GM23338 (cell line): Measurements from ENCODE around the gene MYDGF. TPM values are rescaled to one million over a fixed set of nuclear protein-coding genes. Genes with fewer than 3 reads are reported as not detected.
A peak's percentile ranks its signal among the peaks of the same experiment; 100 is the strongest.

Experiments used
- ATAC-seq: fragments of 200-7000 bp; cut with Tn5 transposase; 3 replicates; pipeline ENCODE4 v1.9.1; 2020
- DNase-seq: peaks from one replicate; pipeline ENCODE4 v3.0.0-alpha.2; 2015; ENCODE audit warnings: low spot score
- H2AFZ ChIP-seq: fragments of 200-600 bp; sonication (generic); 2 replicates; pipeline ENCODE4 v1.8.0; 2016; ENCODE audit warnings: antibody characterized with exemption, mild to moderate bottlenecking, moderate library complexity
- H3F3A ChIP-seq: fragments of 200-600 bp; sonication (generic); replicated peaks from 2 replicates; pipeline ENCODE4 v1.8.0; 2017; ENCODE audit warnings: antibody characterized with exemption, mixed run types, low read depth
- H3K27ac ChIP-seq: fragments of 200-600 bp; sonication (generic); 2 replicates; pipeline ENCODE4 v1.6.1; 2016; ENCODE audit warnings: low read depth
- H3K27me3 ChIP-seq: fragments of 200-600 bp; sonication (generic); 2 replicates; pipeline ENCODE4 v1.8.0; 2016; ENCODE audit warnings: mild to moderate bottlenecking, mixed run types, moderate library complexity; ENCODE audit not compliant: insufficient read depth
- H3K36me3 ChIP-seq: fragments of 200-600 bp; sonication (generic); 2 replicates; pipeline ENCODE4 v1.8.0; 2016; ENCODE audit warnings: mild to moderate bottlenecking; ENCODE audit not compliant: insufficient read depth
- H3K4me1 ChIP-seq: fragments of 200-600 bp; sonication (generic); 2 replicates; pipeline ENCODE4 v1.8.0; 2016; ENCODE audit warnings: mild to moderate bottlenecking, moderate library complexity; ENCODE audit not compliant: insufficient read depth
- H3K4me2 ChIP-seq: fragments of 200-600 bp; sonication (generic); 2 replicates; pipeline ENCODE4 v1.7.1; 2017; ENCODE audit warnings: mixed run types
- H3K4me3 ChIP-seq: fragments of 200-600 bp; sonication (generic); 2 replicates; pipeline ENCODE4 v1.6.1; 2016; ENCODE audit warnings: mixed run types
- H3K79me2 ChIP-seq: fragments of 200-600 bp; sonication (generic); replicated peaks from 2 replicates; pipeline ENCODE4 v1.8.0; 2017; ENCODE audit warnings: mild to moderate bottlenecking; ENCODE audit not compliant: insufficient read depth
- H3K9me2 ChIP-seq: fragments of 200-600 bp; sonication (generic); 2 replicates; pipeline ENCODE4 v1.8.0; 2017; ENCODE audit not compliant: insufficient read depth
- H4K20me1 ChIP-seq: fragments of 200-600 bp; sonication (generic); replicated peaks from 2 replicates; pipeline ENCODE4 v1.8.0; 2017; ENCODE audit warnings: mild to moderate bottlenecking; ENCODE audit not compliant: insufficient read depth
- H3K27ac Mint-ChIP-seq: 2 replicates; pipeline ENCODE4 v1.8.0; 2020; ENCODE audit warnings: inconsistent platforms, mild to moderate bottlenecking, moderate library complexity, mixed read lengths
- H3K27me3 Mint-ChIP-seq: 3 replicates; pipeline ENCODE4 v1.8.0; 2022; ENCODE audit warnings: low read depth, mild to moderate bottlenecking, moderate library complexity, mixed read lengths, inconsistent platforms; ENCODE audit not compliant: insufficient read depth, poor library complexity
- H3K36me3 Mint-ChIP-seq: 3 replicates; pipeline ENCODE4 v1.8.0; 2021; ENCODE audit warnings: low read depth, mild to moderate bottlenecking, inconsistent platforms, moderate library complexity, mixed read lengths
- H3K4me1 Mint-ChIP-seq: 3 replicates; pipeline ENCODE4 v1.8.0; 2020; ENCODE audit warnings: mild to moderate bottlenecking, inconsistent platforms, mixed read lengths
- H3K4me3 Mint-ChIP-seq: 3 replicates; pipeline ENCODE4 v1.8.0; 2021; ENCODE audit warnings: moderate library complexity, mild to moderate bottlenecking, inconsistent platforms, mixed read lengths
- H3K9me3 Mint-ChIP-seq: 3 replicates; pipeline ENCODE4 v1.8.0; 2020; ENCODE audit warnings: moderate library complexity, mild to moderate bottlenecking, inconsistent platforms, mixed read lengths
- EZH2 ChIP-seq: fragments of 200-600 bp; sonication (generic); IDR thresholded peaks from one replicate; pipeline ENCODE4 v1.8.0; 2017; ENCODE audit warnings: antibody characterized with exemption, mild to moderate bottlenecking, low read depth; ENCODE audit not compliant: unreplicated experiment
- polyA plus RNA-seq: library from polyadenylated mRNA; unstranded; fragments of >200 nt; fragmentation: Nextera tagmentation; extraction: Ambion mirVana; gene quantifications from 2 replicates; pipeline ENCODE4 v1.2.1, GENCODE V29; 2016
- total RNA-seq: library from RNA; depleted of rRNA; stranded (reverse); fragments of >200 nt; shearing (Covaris generic); gene quantifications from 2 replicates; pipeline ENCODE4 v1.2.3, GENCODE V29; 2014; rRNA removed
- TF ChIP-seq, protein P1 (sequence below), 2 experiments: fragments of 200-600 bp in 1 of 2; sonication (generic) in 1 of 2; conservative IDR thresholded peaks; 2 replicates each; pipeline versions ENCODE4 v1.5.1 to v1.6.1; 2016 to 2017; ENCODE audit warnings: antibody characterized with exemption in 2 of 2, low read depth in 2 of 2, mild to moderate bottlenecking in 2 of 2, moderate library complexity in 1 of 2

The MYDGF gene
- total and polyA plus RNA-seq, 2 experiments from 2014 or later: 42.3 to 99.5 TPM

DNA sequence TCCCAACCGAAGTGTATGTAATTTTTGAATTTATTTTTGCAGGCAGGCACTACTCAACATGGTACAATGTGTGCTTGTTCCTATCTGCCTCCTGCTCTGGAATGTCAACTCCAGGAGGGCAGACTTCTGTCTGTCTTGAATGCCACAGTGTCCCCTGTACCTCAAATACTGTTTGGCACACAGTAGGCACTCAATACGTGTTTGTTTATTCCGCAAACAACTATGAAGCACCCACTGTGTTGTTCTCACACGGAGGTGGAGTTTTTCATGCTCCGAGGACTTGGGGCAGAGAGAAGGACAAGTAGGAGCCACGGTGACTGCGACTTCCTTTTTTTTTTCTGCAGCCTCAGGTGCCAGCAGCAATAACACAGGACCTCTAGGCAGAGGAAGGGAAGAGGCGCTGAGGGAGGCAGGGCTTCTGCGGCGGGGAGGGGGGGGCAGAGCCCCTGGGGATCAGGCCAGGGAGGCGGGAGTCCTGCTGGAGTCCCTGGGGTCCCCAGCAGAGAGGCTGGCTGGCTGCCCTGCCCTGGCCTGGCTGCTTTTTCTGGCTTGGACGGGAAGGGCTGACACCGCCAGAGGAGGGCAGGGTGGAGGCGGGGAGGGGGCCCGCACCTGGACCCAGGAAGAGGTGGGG lies 60.1 kb downstream of the MYDGF start:
- peak overlapping the region; percentile 63; the same call in 1 of the 2 replicates for H2AFZ ChIP-seq
- DNase-seq (peak; percentile 64), ATAC-seq (peak; percentile 64)
- H3K4me1 ChIP-seq: peaks cover 8% of the 10 kb centered on the region; the same call in 1 of the 2 replicates
- H3K79me2 ChIP-seq: no peaks in the 10 kb centered on the region
- peaks cover 16% of the 10 kb centered on the region for H3K27me3 Mint-ChIP-seq
- peak overlapping the region; percentile 22; the same call in 1 of the 2 replicates for H3K4me3 ChIP-seq
- peaks cover 9% of the 10 kb centered on the region for H3K27me3 ChIP-seq
- H3K4me1 Mint-ChIP-seq: peaks cover 15% of the 10 kb centered on the region
- no peaks in the 10 kb centered on the region for H4K20me1 ChIP-seq
- H3K36me3 ChIP-seq: no peaks in the 10 kb centered on the region
- no peak overlapping the region; the same call in 2 of the 3 replicates for H3K4me3 Mint-ChIP-seq
- no peaks in the 10 kb centered on the region for H3K36me3 Mint-ChIP-seq
- no peaks in the 10 kb centered on the region; the same call in 2 of the 3 replicates for H3K9me3 Mint-ChIP-seq
- TF ChIP-seq, protein P1, sequence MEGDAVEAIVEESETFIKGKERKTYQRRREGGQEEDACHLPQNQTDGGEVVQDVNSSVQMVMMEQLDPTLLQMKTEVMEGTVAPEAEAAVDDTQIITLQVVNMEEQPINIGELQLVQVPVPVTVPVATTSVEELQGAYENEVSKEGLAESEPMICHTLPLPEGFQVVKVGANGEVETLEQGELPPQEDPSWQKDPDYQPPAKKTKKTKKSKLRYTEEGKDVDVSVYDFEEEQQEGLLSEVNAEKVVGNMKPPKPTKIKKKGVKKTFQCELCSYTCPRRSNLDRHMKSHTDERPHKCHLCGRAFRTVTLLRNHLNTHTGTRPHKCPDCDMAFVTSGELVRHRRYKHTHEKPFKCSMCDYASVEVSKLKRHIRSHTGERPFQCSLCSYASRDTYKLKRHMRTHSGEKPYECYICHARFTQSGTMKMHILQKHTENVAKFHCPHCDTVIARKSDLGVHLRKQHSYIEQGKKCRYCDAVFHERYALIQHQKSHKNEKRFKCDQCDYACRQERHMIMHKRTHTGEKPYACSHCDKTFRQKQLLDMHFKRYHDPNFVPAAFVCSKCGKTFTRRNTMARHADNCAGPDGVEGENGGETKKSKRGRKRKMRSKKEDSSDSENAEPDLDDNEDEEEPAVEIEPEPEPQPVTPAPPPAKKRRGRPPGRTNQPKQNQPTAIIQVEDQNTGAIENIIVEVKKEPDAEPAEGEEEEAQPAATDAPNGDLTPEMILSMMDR (conservative IDR thresholded peaks at IDR 0.05; ENCODE audit: low read depth in 2 of 2): peak in 1 of 2 experiments; percentile 33; a peak in 2 of 4 replicates
- no peak for TF ChIP-seq EZH2
- H3K27ac ChIP-seq: no peak overlapping the region
- no peak overlapping the region for H3K27ac Mint-ChIP-seq
- no peaks in the 10 kb centered on the region for H3K9me2 ChIP-seq
- H3F3A ChIP-seq: peaks cover 5% of the 10 kb centered on the region; the same call in 1 of the 2 replicates
- 0 out of 2 replicates have a peak overlapping the region, but pooled peaks have one; percentile 34 for H3K4me2 ChIP-seq

Other genes starting within 250 kb of the MYDGF start
- 21.6 TPM in 2 replicates for gene UBXN6, start 212.5 kb downstream of the MYDGF start, total RNA-seq
- gene UBXN6, start 212.5 kb downstream of the MYDGF start, polyA plus RNA-seq: 19.1 and 20.4 TPM in 2 replicates
- gene HDGFL2, start 198.0 kb downstream of the MYDGF start, total RNA-seq: 94.6 and 113 TPM in 2 replicates
- 64.8 and 72.4 TPM in 2 replicates for gene HDGFL2, start 198.0 kb downstream of the MYDGF start, polyA plus RNA-seq
- 0.59 and 0.70 TPM in 2 replicates for gene PLIN4, start 151.9 kb downstream of the MYDGF start, total RNA-seq
- gene PLIN4, start 151.9 kb downstream of the MYDGF start, polyA plus RNA-seq: 0.19 and 0.21 TPM in 2 replicates
- 0.47 and 3.5 TPM in 2 replicates for gene PLIN5, start 135.1 kb downstream of the MYDGF start, total RNA-seq
- gene PLIN5, start 135.1 kb downstream of the MYDGF start, polyA plus RNA-seq: 1.5 and 1.9 TPM in 2 replicates
- gene LRG1, start 130.3 kb downstream of the MYDGF start, total RNA-seq: 0.45 and 0.54 TPM in 2 replicates
- 0.21 and 0.43 TPM in 2 replicates for gene LRG1, start 130.3 kb downstream of the MYDGF start, polyA plus RNA-seq
- 39.8 and 42.7 TPM in 2 replicates for gene SEMA6B, start 110.7 kb downstream of the MYDGF start, total RNA-seq
- 5.3 and 6.9 TPM in 2 replicates for gene SEMA6B, start 110.7 kb downstream of the MYDGF start, polyA plus RNA-seq
- gene TNFAIP8L1, start 30.8 kb downstream of the MYDGF start, total RNA-seq: 3.3 and 4.1 TPM in 2 replicates
- gene TNFAIP8L1, start 30.8 kb downstream of the MYDGF start, polyA plus RNA-seq: 2.7 and 3.2 TPM in 2 replicates
- 30.8 and 49.2 TPM in 2 replicates for gene DPP9, start 53.5 kb upstream of the MYDGF start, total RNA-seq
- gene DPP9, start 53.5 kb upstream of the MYDGF start, polyA plus RNA-seq: 18.6 and 19.5 TPM in 2 replicates
- 15.2 and 16.5 TPM in 2 replicates for gene FEM1A, start 121.4 kb upstream of the MYDGF start, total RNA-seq
- gene FEM1A, start 121.4 kb upstream of the MYDGF start, polyA plus RNA-seq: 0.87 and 0.97 TPM in 2 replicates
- gene TICAM1, start 161.4 kb upstream of the MYDGF start, total RNA-seq: 0.31 and 0.38 TPM in 2 replicates
- gene TICAM1, start 161.4 kb upstream of the MYDGF start, polyA plus RNA-seq: 0.32 and 0.38 TPM in 2 replicates
- gene PLIN3, start 197.3 kb upstream of the MYDGF start, total RNA-seq: 45.9 and 59.9 TPM in 2 replicates
- gene PLIN3, start 197.3 kb upstream of the MYDGF start, polyA plus RNA-seq: 38.0 and 39.0 TPM in 2 replicates
- gene ARRDC5, start 232.6 kb upstream of the MYDGF start, total RNA-seq: not detected in 2 replicates
- not detected in 2 replicates for gene ARRDC5, start 232.6 kb upstream of the MYDGF start, polyA plus RNA-seq
- gene UHRF1, start 239.2 kb upstream of the MYDGF start, total RNA-seq: 40.9 and 45.7 TPM in 2 replicates
- gene UHRF1, start 239.2 kb upstream of the MYDGF start, polyA plus RNA-seq: 20.3 and 24.5 TPM in 2 replicates